Nephron (organoid): Measurements from ENCODE around the gene CUX1.
"Not testable (repeated sequence)": the region's sequence is repeated elsewhere in the genome, so short reads cannot be mapped to it uniquely, and the experiment has no call there.

Experiments
- H3K27ac Mint-ChIP-seq, 3 experiments: 2 replicates each; pipeline ENCODE4 v1.8.0; 2020; ENCODE audit warnings: mixed read lengths in 3 of 3, mild to moderate bottlenecking in 2 of 3, moderate library complexity in 1 of 3
- H3K27me3 Mint-ChIP-seq: 2 replicates; pipeline ENCODE4 v1.8.0; 2021; ENCODE audit warnings: low read depth, mild to moderate bottlenecking, moderate library complexity, mixed read lengths
- H3K36me3 Mint-ChIP-seq: 2 replicates; pipeline ENCODE4 v1.8.0; 2020; ENCODE audit warnings: low read depth, mixed read lengths
- H3K4me1 Mint-ChIP-seq: 2 replicates; pipeline ENCODE4 v1.8.0; 2020; ENCODE audit warnings: mixed read lengths
- H3K4me3 Mint-ChIP-seq, 3 experiments: 2 replicates each; pipeline ENCODE4 v1.8.0; 2020; ENCODE audit warnings: mild to moderate bottlenecking in 3 of 3, mixed read lengths in 3 of 3, moderate library complexity in 2 of 3
- H3K9me3 Mint-ChIP-seq: 2 replicates; pipeline ENCODE4 v1.8.0; 2020; ENCODE audit warnings: mixed read lengths
- TF ChIP-seq, protein P1 (sequence below), 3 experiments: fragments of 200-600 bp; sonication (generic); IDR thresholded peaks; one replicate each; pipeline ENCODE4 v1.5.0; 2021; ENCODE audit warnings: antibody characterized with exemption in 3 of 3; ENCODE audit not compliant: unreplicated experiment in 3 of 3

Gene CUX1

DNA sequence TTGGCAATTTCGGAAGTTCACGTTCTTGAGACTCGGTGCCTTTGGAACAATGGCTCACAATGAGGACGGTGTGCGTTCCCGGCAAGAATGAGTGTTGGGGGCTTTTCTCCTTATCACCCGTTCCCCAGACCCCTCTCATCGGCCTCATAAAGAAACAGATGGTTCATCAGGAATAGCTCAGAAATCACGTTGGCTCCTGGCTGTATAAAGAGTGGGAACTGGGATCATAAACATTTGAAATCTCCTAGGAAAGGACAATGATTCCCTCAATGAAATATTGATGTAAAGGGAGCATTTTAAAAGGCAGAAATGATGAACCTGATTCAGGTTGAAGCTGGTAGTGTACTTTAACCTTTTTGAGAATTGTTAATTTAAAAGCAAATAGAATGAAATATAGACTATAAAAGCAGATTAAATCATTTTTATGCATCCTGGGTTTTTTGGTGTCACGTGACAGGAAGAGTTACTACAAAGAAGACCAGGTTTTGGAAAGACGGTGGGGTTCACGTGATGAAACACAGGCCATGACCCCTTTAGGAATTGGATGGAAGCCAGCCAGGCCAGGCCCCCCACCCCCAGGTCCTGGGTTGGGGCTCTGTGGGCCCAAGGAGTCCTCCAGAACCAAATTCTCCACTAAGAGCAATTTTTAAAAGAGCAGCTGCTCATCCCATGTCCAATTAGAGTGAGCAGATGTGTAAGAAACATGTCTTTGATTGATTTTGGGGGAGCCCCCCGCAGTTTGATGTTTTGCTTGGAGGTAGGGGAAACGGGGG lies 63.0 kb downstream of the CUX1 start:
- TF ChIP-seq, protein P1, sequence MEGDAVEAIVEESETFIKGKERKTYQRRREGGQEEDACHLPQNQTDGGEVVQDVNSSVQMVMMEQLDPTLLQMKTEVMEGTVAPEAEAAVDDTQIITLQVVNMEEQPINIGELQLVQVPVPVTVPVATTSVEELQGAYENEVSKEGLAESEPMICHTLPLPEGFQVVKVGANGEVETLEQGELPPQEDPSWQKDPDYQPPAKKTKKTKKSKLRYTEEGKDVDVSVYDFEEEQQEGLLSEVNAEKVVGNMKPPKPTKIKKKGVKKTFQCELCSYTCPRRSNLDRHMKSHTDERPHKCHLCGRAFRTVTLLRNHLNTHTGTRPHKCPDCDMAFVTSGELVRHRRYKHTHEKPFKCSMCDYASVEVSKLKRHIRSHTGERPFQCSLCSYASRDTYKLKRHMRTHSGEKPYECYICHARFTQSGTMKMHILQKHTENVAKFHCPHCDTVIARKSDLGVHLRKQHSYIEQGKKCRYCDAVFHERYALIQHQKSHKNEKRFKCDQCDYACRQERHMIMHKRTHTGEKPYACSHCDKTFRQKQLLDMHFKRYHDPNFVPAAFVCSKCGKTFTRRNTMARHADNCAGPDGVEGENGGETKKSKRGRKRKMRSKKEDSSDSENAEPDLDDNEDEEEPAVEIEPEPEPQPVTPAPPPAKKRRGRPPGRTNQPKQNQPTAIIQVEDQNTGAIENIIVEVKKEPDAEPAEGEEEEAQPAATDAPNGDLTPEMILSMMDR (IDR thresholded peaks at IDR 0.05; ENCODE audit: unreplicated experiment in 3 of 3) = no peak
- Mint-ChIP-seq H3K27me3 (peaks cover 3% of the 10 kb centered on the region), H3K4me3 (peak overlapping the region in 1 of 3 experiments; percentile 3)

DNA sequence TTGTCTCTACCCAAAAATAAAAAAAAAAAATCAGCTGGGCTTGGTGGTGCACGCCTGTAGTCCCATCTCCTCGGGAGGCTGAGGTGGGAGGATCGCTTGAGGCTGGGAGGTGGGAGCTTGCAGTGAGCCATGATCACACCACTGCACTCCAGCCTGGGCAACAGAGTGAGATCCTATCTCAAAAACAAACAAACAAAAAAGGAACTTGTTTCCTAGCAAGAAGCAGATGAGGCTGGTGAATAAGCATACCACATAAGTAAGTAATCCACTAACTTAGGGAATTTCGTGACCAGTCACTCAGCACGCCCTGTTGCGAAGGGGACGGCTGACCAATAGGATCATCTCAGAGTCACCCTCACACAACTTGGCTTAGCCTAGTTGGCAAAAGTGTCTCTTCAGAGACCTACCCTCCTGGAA lies 64.6 kb downstream of the CUX1 start:
- TF ChIP-seq, protein P1 (IDR thresholded peaks at IDR 0.05; ENCODE audit: unreplicated experiment in 3 of 3) = no peak
- Mint-ChIP-seq H3K36me3 (no peaks in the 10 kb centered on the region), H3K27ac (peak overlapping the region; percentile 23 to 69 (median 47)), H3K27me3 (no peaks in the 10 kb centered on the region), H3K9me3 (no peaks in the 10 kb centered on the region), H3K4me3 (no peak overlapping the region), H3K4me1 (peaks cover 68% of the 10 kb centered on the region)

More for the DNA sequence above, 63.0 kb downstream of the CUX1 start:
- Mint-ChIP-seq H3K4me1 (peaks cover 70% of the 10 kb centered on the region), H3K27ac (peak overlapping the region; percentile 38 to 58 (median 41)), H3K36me3 (no peaks in the 10 kb centered on the region), H3K9me3 (no peaks in the 10 kb centered on the region)

DNA sequence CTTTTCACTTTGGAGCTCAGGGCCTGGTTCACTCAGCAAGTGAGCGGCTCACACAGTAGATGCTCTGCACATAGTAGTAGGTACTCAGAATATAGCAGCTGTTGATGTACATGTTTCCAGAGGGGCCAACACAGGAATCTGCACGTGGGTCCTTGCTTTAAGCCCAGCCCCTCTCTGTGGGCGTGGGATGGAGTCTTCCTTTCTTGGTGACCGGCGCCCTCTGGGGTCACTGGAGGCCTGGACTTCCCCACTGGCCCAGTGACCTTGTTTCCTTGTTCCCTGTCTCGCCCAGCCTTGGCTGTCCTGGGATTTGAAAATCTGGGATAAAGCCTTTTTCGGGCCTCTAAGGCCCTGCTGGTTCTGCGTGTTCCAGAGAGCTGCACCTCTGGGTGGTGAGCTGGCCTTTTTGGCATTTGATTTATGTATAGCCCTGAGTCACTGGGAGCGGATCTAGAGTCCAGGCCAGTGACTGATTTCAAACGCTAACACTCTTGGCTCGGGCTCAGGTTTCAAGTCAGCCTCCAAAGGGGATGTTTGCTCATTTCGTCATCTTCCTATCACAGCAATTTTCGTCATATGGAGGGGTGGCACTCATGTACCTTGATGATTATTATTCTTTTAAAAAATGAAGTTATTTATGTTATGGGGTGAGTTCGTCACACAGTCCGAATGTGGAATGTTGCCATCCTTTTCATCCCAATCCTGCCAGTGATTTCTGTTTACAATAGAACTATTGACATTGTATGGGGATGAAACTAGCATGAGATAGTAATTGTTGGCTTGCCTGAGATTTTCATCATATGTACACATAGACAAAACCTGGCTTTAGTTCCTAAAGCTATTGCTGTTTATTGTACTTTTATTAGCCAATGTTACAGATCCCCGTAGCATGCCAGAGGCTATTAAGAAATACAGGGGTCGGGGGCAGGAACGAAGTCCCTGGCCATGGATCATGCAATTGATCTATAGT lies 65.5 kb downstream of the CUX1 start:
- H3K4me1 Mint-ChIP-seq = peaks cover 64% of the 10 kb centered on the region
- H3K36me3 Mint-ChIP-seq = no peaks in the 10 kb centered on the region
- no peaks in the 10 kb centered on the region for H3K27me3 Mint-ChIP-seq
- peak overlapping the region in 2 of 3 experiments; percentile 13 to 20 for H3K4me3 Mint-ChIP-seq
- H3K9me3 Mint-ChIP-seq = no peaks in the 10 kb centered on the region
- peak overlapping the region; percentile 47 to 69 (median 65) for H3K27ac Mint-ChIP-seq
- TF ChIP-seq, protein P1 (IDR thresholded peaks at IDR 0.05; ENCODE audit: unreplicated experiment in 3 of 3) = no peak

DNA sequence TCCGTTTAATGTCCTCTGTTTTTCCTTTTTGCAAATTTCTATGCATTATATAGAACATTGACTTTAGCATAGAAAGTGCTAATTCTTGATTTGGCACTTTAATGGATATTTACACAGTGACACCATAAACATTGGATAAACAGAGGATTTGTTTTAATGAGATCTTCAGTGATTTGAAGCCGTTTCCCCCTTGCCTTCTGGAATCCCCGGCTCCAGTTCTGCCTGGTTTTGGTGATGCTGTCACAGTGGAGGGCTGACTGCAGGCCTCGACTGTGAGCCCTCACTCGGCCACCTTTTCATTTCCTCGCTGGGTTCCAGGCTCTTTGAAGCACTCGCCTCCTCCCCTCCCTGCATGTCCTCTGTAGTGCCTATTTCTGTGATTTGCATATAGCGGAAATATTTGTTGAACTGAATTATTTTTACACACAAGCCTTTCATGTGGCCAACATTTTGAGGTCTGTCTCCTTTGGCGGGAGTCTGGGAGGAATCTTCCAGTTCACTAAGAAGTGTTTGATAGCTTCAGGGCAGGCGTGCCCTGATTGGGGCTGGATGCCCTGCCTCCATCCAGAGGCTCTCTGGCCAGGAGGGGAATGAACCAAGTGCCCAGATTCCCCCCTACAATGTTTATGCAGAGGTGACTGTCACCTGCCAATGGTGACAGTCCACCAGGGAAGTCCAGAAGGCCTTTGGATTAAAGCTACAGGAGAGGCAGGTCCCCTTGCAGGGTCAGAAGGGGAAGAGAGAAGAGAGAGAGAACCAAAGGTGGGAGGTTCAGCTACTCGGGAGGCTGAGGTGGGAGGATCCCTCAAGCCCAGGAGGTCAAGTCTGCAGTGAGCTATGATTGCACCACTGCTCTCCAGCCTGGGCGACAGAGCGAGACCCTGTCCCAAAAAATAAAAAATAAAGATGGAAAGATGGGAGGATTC lies 67.5 kb downstream of the CUX1 start:
- H3K27me3 Mint-ChIP-seq = no peaks in the 10 kb centered on the region
- peak overlapping the region; percentile 11 to 42 (median 31) for H3K27ac Mint-ChIP-seq
- no peak overlapping the region for H3K4me3 Mint-ChIP-seq
- no peaks in the 10 kb centered on the region for H3K9me3 Mint-ChIP-seq
- TF ChIP-seq, protein P1 (IDR thresholded peaks at IDR 0.05; ENCODE audit: unreplicated experiment in 3 of 3) = no peak
- peaks cover 63% of the 10 kb centered on the region for H3K4me1 Mint-ChIP-seq
- peaks cover 4% of the 10 kb centered on the region for H3K36me3 Mint-ChIP-seq

DNA sequence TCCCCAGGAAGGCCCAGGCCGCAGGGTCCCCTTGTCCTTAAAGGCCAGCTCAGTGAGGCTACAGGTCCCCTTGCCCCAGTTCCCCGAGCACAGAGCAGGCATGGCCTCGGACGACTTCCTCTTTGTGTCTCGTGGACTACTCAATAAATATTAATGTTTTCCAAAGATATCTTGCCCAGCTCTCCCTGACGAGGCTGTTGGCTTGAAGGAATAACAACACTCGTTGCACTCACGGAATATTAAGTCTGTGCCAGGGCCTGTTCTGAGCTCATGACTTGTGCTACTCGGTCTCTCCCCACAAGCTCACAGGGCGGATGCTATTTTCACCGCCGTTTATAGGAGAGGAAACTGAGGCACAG lies 68.2 kb downstream of the CUX1 start:
- peak overlapping the region in 1 of 3 experiments; percentile 31 for H3K27ac Mint-ChIP-seq
- H3K4me1 Mint-ChIP-seq = peaks cover 59% of the 10 kb centered on the region
- H3K9me3 Mint-ChIP-seq = no peaks in the 10 kb centered on the region
- H3K4me3 Mint-ChIP-seq = no peak overlapping the region
- TF ChIP-seq, protein P1 (IDR thresholded peaks at IDR 0.05; ENCODE audit: unreplicated experiment in 3 of 3) = no peak
- peaks cover 4% of the 10 kb centered on the region for H3K36me3 Mint-ChIP-seq
- H3K27me3 Mint-ChIP-seq = no peaks in the 10 kb centered on the region

DNA sequence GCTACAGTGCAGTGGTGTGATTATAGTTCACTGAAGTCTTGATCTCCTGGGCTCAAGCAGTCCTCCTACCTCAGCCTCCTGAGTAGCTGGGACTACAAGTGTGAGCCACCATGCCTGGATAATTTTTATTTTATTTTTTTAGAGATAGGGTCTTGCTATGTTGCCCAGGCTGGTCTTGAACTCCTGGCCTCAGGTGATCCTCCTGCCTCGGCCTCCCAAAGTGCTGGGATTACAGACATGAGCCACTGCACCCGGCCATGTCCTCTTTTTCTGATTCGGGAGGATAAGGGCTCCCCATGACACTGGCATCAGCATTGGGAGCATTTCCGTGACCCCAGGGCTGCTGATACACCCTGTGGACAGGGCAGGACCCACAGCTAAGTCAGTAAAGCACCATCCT lies 69.9 kb downstream of the CUX1 start:
- not testable (repeated sequence) for H3K27ac Mint-ChIP-seq, H3K36me3 Mint-ChIP-seq, H3K9me3 Mint-ChIP-seq, H3K27me3 Mint-ChIP-seq, H3K4me3 Mint-ChIP-seq
- peaks cover 57% of the 10 kb centered on the region for H3K4me1 Mint-ChIP-seq

DNA sequence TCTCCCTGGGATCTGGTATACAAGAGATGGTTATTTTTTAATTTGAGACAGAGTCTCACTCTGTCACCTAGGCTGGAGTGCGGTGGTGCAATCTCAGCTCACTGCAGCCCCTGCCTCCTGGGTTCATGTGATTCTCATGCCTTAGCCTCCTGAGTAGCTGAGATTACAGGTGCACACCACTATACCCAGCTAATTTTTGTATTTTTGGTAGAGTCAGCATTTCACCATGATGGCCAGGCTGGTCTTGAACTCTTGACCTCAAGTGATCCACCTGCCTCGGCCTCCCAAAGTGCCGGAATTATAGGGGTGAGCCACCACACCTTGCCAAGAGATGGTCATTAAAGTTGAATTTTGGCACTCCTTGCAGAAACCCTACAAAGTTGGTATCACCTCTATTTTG lies 71.1 kb downstream of the CUX1 start:
- H3K27ac Mint-ChIP-seq, H3K27me3 Mint-ChIP-seq, H3K9me3 Mint-ChIP-seq, H3K4me3 Mint-ChIP-seq, H3K36me3 Mint-ChIP-seq: not testable (repeated sequence)
- peaks cover 59% of the 10 kb centered on the region for H3K4me1 Mint-ChIP-seq
